Tibial nerve (tissue), 4 donors: ENCODE data around the gene MCRIP1. TPM values are rescaled to one million over a fixed set of nuclear protein-coding genes. Genes with fewer than 3 reads are reported as not detected.

Source experiments
- DNase-seq, 2 donors: peaks; one replicate each; pipeline ENCODE4 v3.0.0-alpha.2; 2019; ENCODE audit warnings: low spot score in 2 of 2
- H3K27ac ChIP-seq, 4 donors: fragments of 200-600 bp; sonication (generic) in 3 of 4; one replicate each; pipeline ENCODE4 v1.5.1; 2017 to 2019; ENCODE audit warnings: mild to moderate bottlenecking in 1 of 4
- H3K27me3 ChIP-seq, 2 donors: fragments of 200-600 bp; sonication (generic) in 1 of 2; one replicate each; pipeline versions ENCODE4 v1.5.1 to v1.6.0; 2017 to 2019
- H3K36me3 ChIP-seq, 3 donors: fragments of 200-600 bp; sonication (generic); one replicate each; pipeline ENCODE4 v1.5.1; 2018 to 2019
- H3K4me1 ChIP-seq, 4 donors: fragments of 200-600 bp; sonication (generic) in 3 of 4; one replicate each; pipeline ENCODE4 v1.5.1; 2017 to 2019
- H3K4me3 ChIP-seq, 4 donors: fragments of 200-600 bp; sonication (generic) in 3 of 4; one replicate each; pipeline ENCODE4 v1.5.1; 2017 to 2019; ENCODE audit warnings: mild to moderate bottlenecking in 1 of 4, moderate library complexity in 1 of 4
- H3K9me3 ChIP-seq, 4 donors: fragments of 200-600 bp; sonication (generic) in 3 of 4; one replicate each; pipeline ENCODE4 v1.5.1; 2017 to 2019
- EP300 ChIP-seq, 2 donors: sonication (generic); formaldehyde crosslinking; IDR thresholded peaks; one replicate each; pipeline ENCODE4 v1.6.1; 2017; ENCODE audit warnings: antibody characterized with exemption in 2 of 2, mild to moderate bottlenecking in 1 of 2
- POLR2A ChIP-seq, 2 donors: fragments of 450-650 bp; IDR thresholded peaks; one replicate each; pipeline ENCODE4 v1.6.1; 2017; ENCODE audit warnings: antibody characterized with exemption in 2 of 2, mild to moderate bottlenecking in 2 of 2, moderate library complexity in 2 of 2
- WGBS, 2 donors: methylation state at CpG; one replicate each; pipeline ENCODE4 v1.1.5; 2018; 5-methylcytosine and 5-hydroxymethylcytosine counted together
- total RNA-seq, 4 donors: library from RNA; depleted of rRNA; stranded (reverse); fragments of >200 nt; gene quantifications; one replicate each; pipeline ENCODE4 v1.1.0, GENCODE V29; 2016
- TF ChIP-seq, protein P1 (sequence below), 5 experiments: fragments of 200-600 bp in 3 of 5; fragments of 450-650 bp in 2 of 5; sonication (generic) in 3 of 5; IDR thresholded peaks; one replicate each; pipeline ENCODE4 v1.5.1; 2016 to 2019; ENCODE audit warnings: antibody characterized with exemption in 5 of 5, mild to moderate bottlenecking in 3 of 5, moderate library complexity in 2 of 5

The MCRIP1 gene
- total RNA-seq, 4 donors from 2014 or later = 78.7 to 105 (median 92.5) TPM

DNA sequence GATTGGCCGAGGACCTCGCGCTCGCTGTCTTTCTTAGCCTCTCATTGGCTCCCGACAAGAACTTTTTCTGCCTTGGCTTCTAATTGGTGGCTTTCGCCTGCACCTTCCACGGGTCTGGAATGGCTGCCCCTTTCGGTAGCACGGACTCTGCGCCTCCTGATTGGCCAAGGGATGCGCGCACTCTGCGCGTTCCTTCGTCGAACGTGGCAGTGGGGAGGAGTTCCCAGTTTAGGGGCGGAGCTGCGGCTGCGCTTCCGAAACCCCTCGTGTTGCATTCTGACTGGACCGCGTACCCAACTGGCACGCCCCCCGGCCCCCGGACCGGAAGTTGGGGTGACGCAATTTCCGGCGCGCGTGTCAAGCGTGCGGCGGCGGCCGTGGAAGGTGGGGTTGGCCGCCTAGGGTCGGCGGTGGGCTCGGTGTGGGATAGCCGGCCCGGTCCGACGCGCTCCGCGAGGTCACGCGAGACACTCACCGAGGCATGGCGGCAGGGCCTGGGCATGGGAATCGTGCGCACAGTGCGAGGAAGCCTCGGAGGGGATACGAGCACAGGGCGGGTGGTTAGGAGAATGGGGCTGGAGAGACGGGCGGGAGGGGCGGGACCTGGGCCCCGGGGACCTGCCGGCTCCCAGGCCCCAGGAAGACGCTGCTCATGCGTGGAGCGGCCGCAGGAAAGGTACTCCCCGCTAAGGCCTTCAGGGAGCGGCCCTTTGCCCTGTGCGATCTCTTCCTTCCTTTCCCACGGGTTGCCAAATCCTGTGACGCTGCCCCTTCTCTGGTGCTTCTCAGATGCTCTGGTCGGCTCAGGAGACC lies 27.9 kb upstream of the MCRIP1 start:
- H3K27me3 ChIP-seq = no peaks in the 10 kb centered on the region
- H3K36me3 ChIP-seq = peaks cover 0 to 60% (median 0%) of the 10 kb centered on the region in 3 donors
- no peaks in the 10 kb centered on the region for H3K9me3 ChIP-seq
- peak overlapping the region; percentile 74 to 98 (median 98) for H3K27ac ChIP-seq
- peaks cover 0 to 70% (median 34%) of the 10 kb centered on the region in 4 donors for H3K4me1 ChIP-seq
- DNase-seq = peak; percentile 97
- H3K4me3 ChIP-seq = peak overlapping the region; percentile 73 to 100 (median 88)
- TF ChIP-seq, protein P1, sequence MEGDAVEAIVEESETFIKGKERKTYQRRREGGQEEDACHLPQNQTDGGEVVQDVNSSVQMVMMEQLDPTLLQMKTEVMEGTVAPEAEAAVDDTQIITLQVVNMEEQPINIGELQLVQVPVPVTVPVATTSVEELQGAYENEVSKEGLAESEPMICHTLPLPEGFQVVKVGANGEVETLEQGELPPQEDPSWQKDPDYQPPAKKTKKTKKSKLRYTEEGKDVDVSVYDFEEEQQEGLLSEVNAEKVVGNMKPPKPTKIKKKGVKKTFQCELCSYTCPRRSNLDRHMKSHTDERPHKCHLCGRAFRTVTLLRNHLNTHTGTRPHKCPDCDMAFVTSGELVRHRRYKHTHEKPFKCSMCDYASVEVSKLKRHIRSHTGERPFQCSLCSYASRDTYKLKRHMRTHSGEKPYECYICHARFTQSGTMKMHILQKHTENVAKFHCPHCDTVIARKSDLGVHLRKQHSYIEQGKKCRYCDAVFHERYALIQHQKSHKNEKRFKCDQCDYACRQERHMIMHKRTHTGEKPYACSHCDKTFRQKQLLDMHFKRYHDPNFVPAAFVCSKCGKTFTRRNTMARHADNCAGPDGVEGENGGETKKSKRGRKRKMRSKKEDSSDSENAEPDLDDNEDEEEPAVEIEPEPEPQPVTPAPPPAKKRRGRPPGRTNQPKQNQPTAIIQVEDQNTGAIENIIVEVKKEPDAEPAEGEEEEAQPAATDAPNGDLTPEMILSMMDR (IDR thresholded peaks at IDR 0.05) = peak in 3 of 5 experiments; percentile 10 to 96 (median 95)
- TF ChIP-seq EP300 (IDR thresholded peaks at IDR 0.05) = peak; percentile 90 to 100
- peak; percentile 96 to 99 for TF ChIP-seq POLR2A (IDR thresholded peaks at IDR 0.05)
- 0 to 2% methylated on average over 48 to 56 of the region's 74 CpGs for WGBS, 2 donors

DNA sequence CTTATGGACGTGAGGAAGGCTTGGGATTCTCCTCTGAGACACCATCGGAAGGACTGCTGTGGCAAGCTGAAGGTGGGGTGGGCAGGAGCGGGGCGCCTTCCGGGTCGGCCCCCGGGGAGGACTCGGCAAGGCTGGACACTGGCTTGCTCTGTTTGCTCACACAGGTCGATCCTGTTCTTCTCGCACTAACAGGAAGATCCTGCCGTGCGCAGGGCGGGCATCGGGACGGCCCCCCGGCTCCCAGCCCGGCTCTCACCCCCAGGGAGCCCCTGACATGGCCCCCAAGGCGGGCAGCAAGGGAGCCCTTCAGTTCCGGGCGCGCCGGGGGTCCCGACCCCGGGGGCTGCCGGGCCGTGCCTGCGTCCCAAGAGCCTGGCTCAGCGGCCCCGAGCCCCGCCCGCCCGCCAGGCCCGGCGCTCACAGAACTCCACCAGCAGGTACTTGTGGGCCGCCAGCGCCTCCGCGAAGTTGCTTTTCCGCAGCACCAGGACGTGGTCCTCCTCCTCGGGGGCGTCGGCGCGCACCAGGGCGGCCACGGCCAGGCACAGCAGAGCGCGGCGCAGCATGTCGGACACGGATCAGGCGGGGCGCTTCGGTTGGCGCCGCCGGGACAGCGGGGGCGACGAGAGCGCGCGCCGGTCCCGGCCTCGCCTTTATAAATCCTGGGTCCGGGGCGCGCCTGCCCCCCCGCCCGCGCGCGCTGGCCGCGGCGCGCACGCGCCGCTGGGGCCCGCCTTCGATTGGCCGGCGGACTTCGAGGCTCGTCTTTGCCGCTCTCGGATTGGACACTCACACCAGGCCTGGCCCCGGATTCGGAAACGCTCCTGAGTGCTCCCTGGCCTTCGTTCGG lies 27.0 kb upstream of the MCRIP1 start, which contains the start of gene P4HB:
P4HB (minus strand) TSS at position 630 of the 850 bp plus-strand sequence; CDS start at position 566, 64 bp downstream.
- Histone ChIP-seq H3K9me3 (no peaks in the 10 kb centered on the region), H3K36me3 (peaks cover 0 to 60% (median 3%) of the 10 kb centered on the region in 3 donors), H3K4me1 (peaks cover 0 to 71% (median 34%) of the 10 kb centered on the region in 4 donors), H3K4me3 (peak within 1 kb of the TSS; percentile 87 to 100 (median 94)), H3K27ac (peak within 1 kb of the TSS; percentile 74 to 98 (median 98)), H3K27me3 (no peaks in the 10 kb centered on the region)
- no peak for TF ChIP-seq EP300 (IDR thresholded peaks at IDR 0.05)
- TF ChIP-seq, protein P1 (IDR thresholded peaks at IDR 0.05) = no peak
- TF ChIP-seq POLR2A (IDR thresholded peaks at IDR 0.05) = peak; percentile 55 to 59
- no peak for DNase-seq
- 0 to 2% methylated on average over 9 to 76 of the region's 95 CpGs for WGBS, 2 donors

DNA sequence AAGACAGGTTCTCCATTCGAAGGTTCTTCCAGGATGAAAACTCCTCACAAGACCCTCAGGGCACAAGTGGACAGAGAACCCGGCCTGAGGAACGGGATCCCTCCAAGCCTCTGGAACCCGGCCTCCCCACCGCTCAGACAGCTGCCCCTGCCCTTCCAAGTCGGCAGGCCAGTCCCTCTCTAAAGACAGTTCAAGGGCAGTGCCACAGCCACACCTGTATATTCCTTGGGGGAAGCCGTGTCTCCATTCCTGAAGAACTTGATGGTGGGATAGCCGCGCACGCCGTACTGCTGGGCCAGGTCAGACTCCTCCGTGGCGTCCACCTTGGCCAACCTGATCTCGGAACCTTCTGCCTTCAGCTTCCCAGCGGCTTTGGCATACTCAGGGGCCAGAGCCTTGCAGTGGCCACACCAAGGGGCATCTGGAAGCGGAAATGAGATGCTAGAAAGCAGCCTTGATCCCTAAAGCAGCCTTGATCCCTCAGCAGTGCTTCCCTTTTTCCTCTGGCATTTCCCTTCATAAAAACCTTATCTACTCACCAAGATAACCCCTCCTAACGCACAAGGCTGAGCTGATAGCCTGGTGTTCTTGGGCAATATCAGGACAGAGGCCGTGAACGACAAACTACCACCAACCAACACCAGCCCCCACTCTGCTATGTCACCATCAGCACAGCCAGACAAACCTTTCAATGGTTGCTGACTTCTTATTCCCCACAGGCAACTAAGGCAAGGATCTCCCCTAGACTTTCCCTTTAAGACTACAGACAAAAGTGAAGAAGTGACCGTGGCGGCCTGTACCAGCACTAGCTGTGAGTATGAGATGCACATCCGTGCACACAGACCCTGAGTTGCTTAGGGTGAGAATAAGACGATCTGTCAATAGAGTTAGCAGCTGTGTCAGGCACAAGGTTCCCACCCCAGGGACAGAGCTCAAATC lies 26.1 kb upstream of the MCRIP1 start:
- no peak for TF ChIP-seq POLR2A (IDR thresholded peaks at IDR 0.05)
- TF ChIP-seq, protein P1 (IDR thresholded peaks at IDR 0.05) = no peak
- no peak for TF ChIP-seq EP300 (IDR thresholded peaks at IDR 0.05)
- WGBS, 2 donors = 48 to 54% methylated on average over 23 of the region's 23 CpGs
- peak overlapping the region; percentile 68 to 100 (median 93) for H3K4me3 ChIP-seq
- peaks cover 0 to 62% (median 10%) of the 10 kb centered on the region in 3 donors for H3K36me3 ChIP-seq
- peaks cover 0 to 75% (median 34%) of the 10 kb centered on the region in 4 donors for H3K4me1 ChIP-seq
- no peaks in the 10 kb centered on the region for H3K27me3 ChIP-seq
- no peak for DNase-seq
- H3K9me3 ChIP-seq = no peaks in the 10 kb centered on the region
- peak overlapping the region; percentile 73 to 96 (median 93) for H3K27ac ChIP-seq

DNA sequence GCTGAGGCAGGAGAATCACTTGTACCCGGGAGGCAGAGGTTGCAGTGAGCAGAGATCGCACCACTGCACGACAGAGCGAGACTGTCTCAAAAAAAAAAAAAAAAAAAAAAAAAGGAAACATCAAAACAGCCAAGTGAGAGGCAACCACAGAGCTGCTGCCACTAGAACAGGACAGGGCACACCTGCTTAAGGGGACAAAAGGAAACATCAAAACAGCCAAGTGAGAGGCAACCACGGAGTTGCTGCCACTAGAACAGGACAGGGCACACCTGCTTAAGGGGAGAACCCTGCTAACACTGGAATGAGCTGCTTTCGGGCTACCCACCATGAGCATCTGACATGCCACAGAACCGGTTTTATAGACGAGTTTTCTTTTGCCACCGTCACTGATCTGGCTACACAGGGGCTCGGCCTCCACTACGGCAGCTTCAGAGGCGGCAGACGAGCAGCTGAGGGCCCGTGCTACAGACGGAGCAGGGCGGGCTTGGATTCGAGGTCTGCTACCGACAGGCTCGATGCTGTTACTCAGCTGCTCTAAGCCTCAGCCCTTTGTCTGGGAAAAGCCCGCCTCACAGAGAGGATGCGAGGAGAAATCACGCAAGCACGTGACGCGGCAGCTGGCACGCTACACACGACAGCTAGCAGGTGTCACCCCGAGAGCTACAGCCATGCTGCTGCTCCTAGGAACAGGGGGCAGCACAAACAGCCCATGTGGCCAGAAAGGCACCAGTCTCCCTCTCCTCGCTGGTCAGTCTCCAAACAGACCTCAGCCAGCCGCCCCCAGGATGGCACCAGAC lies 25.3 kb upstream of the MCRIP1 start:
- Histone ChIP-seq H3K36me3 (peaks cover 0 to 62% (median 19%) of the 10 kb centered on the region in 3 donors), H3K27ac (peak overlapping the region in 1 of 4 donors; percentile 93), H3K4me3 (peak overlapping the region in 2 of 4 donors; percentile 87 to 99), H3K4me1 (peaks cover 0 to 66% (median 34%) of the 10 kb centered on the region in 4 donors), H3K27me3 (no peaks in the 10 kb centered on the region), H3K9me3 (no peaks in the 10 kb centered on the region)
- TF ChIP-seq, protein P1 (IDR thresholded peaks at IDR 0.05) = no peak
- no peak for TF ChIP-seq POLR2A (IDR thresholded peaks at IDR 0.05)
- TF ChIP-seq EP300 (IDR thresholded peaks at IDR 0.05) = no peak
- WGBS, 2 donors = 79 to 84% methylated on average over 28 to 30 of the region's 30 CpGs
- DNase-seq = no peak
